Kidney (tissue), 14 donors: ENCODE results near the gene CLDN34. TPM values are rescaled to one million over a fixed set of nuclear protein-coding genes. Genes with fewer than 3 reads are reported as not detected.

Source experiments
- DNase-seq, 5 donors: peaks; one replicate each; pipeline ENCODE4 v3.0.0-alpha.2; 2013 to 2020
- FAIRE-seq: peaks from 2 replicates; lab custom pipeline; 2012; peaks lifted over from hg19 to GRCh38; lab: Jason Lieb, UNC
- H3K27ac ChIP-seq, 2 donors: one replicate each; pipeline ENCODE4 v1.7.0; 2013; ENCODE audit warnings: low read depth in 2 of 2, low read length in 2 of 2, inconsistent platforms in 1 of 2
- H3K27me3 ChIP-seq: one replicate; pipeline ENCODE4 v1.7.1; 2013; ENCODE audit warnings: low read length, inconsistent platforms; ENCODE audit not compliant: control insufficient read depth, insufficient read depth
- H3K36me3 ChIP-seq, 3 donors: one replicate each; pipeline versions ENCODE4 v1.7.0 to v1.7.1; 2013; ENCODE audit warnings: low read length in 3 of 3, control low read depth in 1 of 3, inconsistent platforms in 1 of 3; ENCODE audit not compliant: insufficient read depth in 3 of 3, control insufficient read depth in 2 of 3
- H3K4me1 ChIP-seq, 3 donors: one replicate each; pipeline versions ENCODE4 v1.7.0 to v1.7.1; 2013; ENCODE audit warnings: low read length in 3 of 3, inconsistent platforms in 1 of 3, low read depth in 1 of 3; ENCODE audit not compliant: control insufficient read depth in 2 of 3, insufficient read depth in 2 of 3
- H3K4me3 ChIP-seq, 3 donors: one replicate each; pipeline versions ENCODE4 v1.7.0 to v1.8.1; 2013; ENCODE audit warnings: low read length in 3 of 3, control low read depth in 1 of 3, inconsistent platforms in 1 of 3
- H3K9ac ChIP-seq, 3 donors: one replicate each; pipeline versions ENCODE4 v1.7.0 to v1.7.1; 2013; ENCODE audit warnings: low read length in 3 of 3, control low read depth in 1 of 3, inconsistent platforms in 1 of 3
- H3K9me3 ChIP-seq, 3 donors: one replicate each; pipeline versions ENCODE4 v1.7.0 to v1.7.1; 2013; ENCODE audit warnings: low read length in 3 of 3, control low read depth in 1 of 3, inconsistent platforms in 1 of 3; ENCODE audit not compliant: control insufficient read depth in 2 of 3, insufficient read depth in 1 of 3
- intact Hi-C: fragments of 100-400 bp; cut with DNase I; formaldehyde crosslinking; loops from one replicate; pipeline ENCODE4 v1.11.1; 2022
- polyA plus RNA-seq: library from polyadenylated mRNA; stranded (reverse); fragments of 350-450 nt; fragmentation: Illumina TruSeq; extraction: RNeasy Lipid Tissue Mini Kit (QIAGEN cat#74804); gene quantifications from one replicate; pipeline ENCODE4 v1.2.3, GENCODE V29; 2014; ENCODE audit warnings: low read depth, low replicate concordance; ENCODE audit not compliant: insufficient read depth
- total RNA-seq: library from RNA; stranded (reverse); fragmentation: NEBNext Ultra II Directional; extraction: Animal tissue kit (Norgen Biotek cat#: 25700); gene quantifications from one replicate; pipeline ENCODE4 v1.2.1, GENCODE V29; 2021
- TF ChIP-seq, protein P1 (sequence below): IDR thresholded peaks from 3 replicates; pipeline ENCODE4 v1.5.1; 2012; ENCODE audit warnings: mild to moderate bottlenecking, moderate library complexity, borderline replicate concordance; ENCODE audit not compliant: insufficient read depth; ENCODE audit errors: extremely low read depth
- donor health status: control.
- donor health status: control.
- donor health status: control.
- donor health status: control.
- donor health status: control.
- donor health status: DM: yes; HTN: yes; CAD: no.
- donor health status: Normal renal cell carcinoma (clear cell type).

CLDN34 gene
- total and polyA plus RNA-seq, 2 donors from 2014 or later, result 0.50 TPM; not detected in 1

GRCh38 chrX:9957743-9958142 lies 9.4 kb upstream of the CLDN34 start:
- Histone ChIP-seq H3K27ac (no peak overlapping the region), H3K4me1 (no peaks in the 10 kb centered on the region), H3K36me3 (no peaks in the 10 kb centered on the region), H3K9me3 (no peaks in the 10 kb centered on the region), H3K9ac (no peak overlapping the region), H3K4me3 (no peak overlapping the region), H3K27me3 (no peaks in the 10 kb centered on the region)
- FAIRE-seq (no peak), DNase-seq (no peak)
- intact Hi-C loops, result no loop called here
- TF ChIP-seq, protein P1, sequence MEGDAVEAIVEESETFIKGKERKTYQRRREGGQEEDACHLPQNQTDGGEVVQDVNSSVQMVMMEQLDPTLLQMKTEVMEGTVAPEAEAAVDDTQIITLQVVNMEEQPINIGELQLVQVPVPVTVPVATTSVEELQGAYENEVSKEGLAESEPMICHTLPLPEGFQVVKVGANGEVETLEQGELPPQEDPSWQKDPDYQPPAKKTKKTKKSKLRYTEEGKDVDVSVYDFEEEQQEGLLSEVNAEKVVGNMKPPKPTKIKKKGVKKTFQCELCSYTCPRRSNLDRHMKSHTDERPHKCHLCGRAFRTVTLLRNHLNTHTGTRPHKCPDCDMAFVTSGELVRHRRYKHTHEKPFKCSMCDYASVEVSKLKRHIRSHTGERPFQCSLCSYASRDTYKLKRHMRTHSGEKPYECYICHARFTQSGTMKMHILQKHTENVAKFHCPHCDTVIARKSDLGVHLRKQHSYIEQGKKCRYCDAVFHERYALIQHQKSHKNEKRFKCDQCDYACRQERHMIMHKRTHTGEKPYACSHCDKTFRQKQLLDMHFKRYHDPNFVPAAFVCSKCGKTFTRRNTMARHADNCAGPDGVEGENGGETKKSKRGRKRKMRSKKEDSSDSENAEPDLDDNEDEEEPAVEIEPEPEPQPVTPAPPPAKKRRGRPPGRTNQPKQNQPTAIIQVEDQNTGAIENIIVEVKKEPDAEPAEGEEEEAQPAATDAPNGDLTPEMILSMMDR, result no peak

GRCh38 chrX:9958183-9958582 lies 9.0 kb upstream of the CLDN34 start:
- DNase-seq, result no peak
- Histone ChIP-seq H3K27me3 (no peaks in the 10 kb centered on the region), H3K9me3 (no peaks in the 10 kb centered on the region), H3K9ac (no peak overlapping the region), H3K27ac (no peak overlapping the region), H3K36me3 (no peaks in the 10 kb centered on the region), H3K4me3 (no peak overlapping the region), H3K4me1 (no peaks in the 10 kb centered on the region)
- intact Hi-C loops, result no loop called here
- TF ChIP-seq, protein P1, result no peak
- no peak for FAIRE-seq

DNA sequence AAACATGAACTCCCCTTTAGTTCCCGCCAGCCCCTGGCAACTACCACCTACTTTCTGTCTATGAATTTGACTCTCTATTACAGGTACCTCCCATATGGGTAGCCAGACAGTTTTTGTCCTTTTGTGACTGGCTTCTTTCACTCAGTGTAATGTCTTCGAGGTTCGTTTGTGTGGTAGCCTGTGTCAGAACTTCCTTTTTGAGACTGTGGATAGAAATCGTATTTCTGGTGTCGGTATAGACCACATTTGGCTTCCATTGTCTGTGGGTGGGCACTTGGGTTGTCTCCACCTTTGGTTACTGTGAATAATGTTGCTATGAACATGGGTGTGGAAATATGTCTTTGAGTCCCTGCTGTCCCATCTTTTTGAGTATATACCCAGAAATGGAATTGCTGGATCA lies 5.4 kb upstream of the CLDN34 start:
- Histone ChIP-seq H3K9ac (no peak overlapping the region), H3K9me3 (no peaks in the 10 kb centered on the region), H3K4me1 (no peaks in the 10 kb centered on the region), H3K27me3 (no peaks in the 10 kb centered on the region), H3K4me3 (no peak overlapping the region), H3K36me3 (no peaks in the 10 kb centered on the region), H3K27ac (no peak overlapping the region)
- FAIRE-seq (no peak), DNase-seq (no peak)
- TF ChIP-seq, protein P1, result no peak
- intact Hi-C loops, result no loop called here

DNA sequence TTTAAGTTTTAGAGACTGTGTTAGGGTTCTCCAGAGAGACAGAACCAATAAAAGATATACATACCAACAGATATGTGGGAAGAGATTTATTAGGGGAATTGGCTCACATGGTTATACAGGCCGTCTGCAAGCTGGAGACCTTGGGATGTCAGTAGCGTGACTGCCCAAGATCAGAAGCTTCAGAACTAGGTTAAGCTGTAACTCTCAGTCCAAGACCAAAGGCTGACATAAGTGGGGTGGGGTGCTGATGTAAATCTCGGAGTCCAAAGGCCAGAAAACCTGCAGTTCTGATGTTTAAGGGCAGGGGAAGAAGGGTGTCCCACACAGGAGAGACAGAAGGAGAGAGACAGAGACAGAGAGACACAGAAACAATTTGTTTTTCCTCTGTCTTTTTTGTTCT lies 10.5 kb downstream of the CLDN34 start:
- H3K4me1 ChIP-seq, result peaks cover 0 to 6% (median 0%) of the 10 kb centered on the region in 3 donors
- FAIRE-seq (no peak), DNase-seq (no peak)
- no peak overlapping the region for H3K9ac ChIP-seq
- H3K27ac ChIP-seq, result no peak overlapping the region
- intact Hi-C loops, result no loop called here
- no peak overlapping the region for H3K4me3 ChIP-seq
- H3K9me3 ChIP-seq, result no peaks in the 10 kb centered on the region
- TF ChIP-seq, protein P1, result no peak
- H3K27me3 ChIP-seq, result no peaks in the 10 kb centered on the region
- no peaks in the 10 kb centered on the region for H3K36me3 ChIP-seq
